GM23338 (cell line): ENCODE data around the gene IRF1.
"Not testable (repeated sequence)": the region's sequence is repeated elsewhere in the genome, so short reads cannot be mapped to it uniquely, and the experiment has no call there.

ENCODE experiments used
- CREB1 ChIP-seq: fragments of 250-450 bp; sonication (Bioruptor Pico); IDR thresholded peaks from 2 replicates; pipeline ENCODE4 v1.5.0; 2020; ENCODE audit warnings: low read depth, mild to moderate bottlenecking, moderate library complexity
- EZH2 ChIP-seq: fragments of 200-600 bp; sonication (generic); IDR thresholded peaks from one replicate; pipeline ENCODE4 v1.8.0; 2017; ENCODE audit warnings: antibody characterized with exemption, mild to moderate bottlenecking, low read depth; ENCODE audit not compliant: unreplicated experiment
- EZH2phosphoT487 ChIP-seq: fragments of 200-600 bp; sonication (generic); IDR thresholded peaks from one replicate; pipeline ENCODE4 v1.8.1; 2018; ENCODE audit warnings: antibody characterized with exemption; ENCODE audit not compliant: unreplicated experiment
- JUNB ChIP-seq: IDR thresholded peaks from one replicate; pipeline ENCODE4 v1.6.1; 2016; ENCODE audit warnings: antibody characterized with exemption; ENCODE audit not compliant: unreplicated experiment
- POLR2AphosphoS5 ChIP-seq: IDR thresholded peaks from 2 replicates; pipeline ENCODE4 v1.6.1; 2016; ENCODE audit warnings: antibody characterized with exemption, low read depth
- ZNF331 ChIP-seq: fragments of 250-450 bp; sonication (Bioruptor Pico); IDR thresholded peaks from 2 replicates; pipeline ENCODE4 v1.5.0; 2020; ENCODE audit warnings: low read depth, mild to moderate bottlenecking, moderate library complexity
- TF ChIP-seq, protein P1 (sequence below), 2 experiments: fragments of 200-600 bp in 1 of 2; sonication (generic) in 1 of 2; conservative IDR thresholded peaks; 2 replicates each; pipeline versions ENCODE4 v1.5.1 to v1.6.1; 2016 to 2017; ENCODE audit warnings: antibody characterized with exemption in 2 of 2, low read depth in 2 of 2, mild to moderate bottlenecking in 2 of 2, moderate library complexity in 1 of 2
- TF ChIP-seq, protein P2 (sequence below): IDR thresholded peaks from one replicate; pipeline ENCODE4 v1.6.1; 2018; ENCODE audit warnings: antibody characterized with exemption; ENCODE audit not compliant: unreplicated experiment
- TF ChIP-seq, protein P3 (sequence below): fragments of 250-450 bp; sonication (Bioruptor Pico); IDR thresholded peaks from 2 replicates; pipeline ENCODE4 v1.5.0; 2020; ENCODE audit warnings: mild to moderate bottlenecking, moderate library complexity

DNA sequence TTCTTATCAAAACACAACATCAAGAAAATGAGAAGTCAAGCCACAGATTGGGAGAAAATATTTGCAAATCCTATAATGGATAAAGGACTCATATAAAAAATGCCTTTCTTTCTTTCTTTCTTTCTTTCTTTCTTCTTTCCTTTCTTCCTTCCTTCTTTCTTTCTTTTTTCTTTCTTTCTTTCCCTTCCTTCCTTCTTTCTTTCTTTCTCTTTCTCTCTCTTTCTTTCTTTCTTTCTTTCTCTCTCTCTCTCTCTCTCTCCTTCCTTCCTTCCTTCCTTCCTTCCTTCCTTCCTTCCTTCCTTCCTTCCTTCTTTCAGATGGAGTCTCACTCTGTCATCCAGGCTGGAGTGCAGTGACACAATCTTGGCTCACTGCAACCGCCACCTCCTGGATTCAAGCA lies 31.5 kb upstream of the IRF1 start:
- TF ChIP-seq, protein P1, sequence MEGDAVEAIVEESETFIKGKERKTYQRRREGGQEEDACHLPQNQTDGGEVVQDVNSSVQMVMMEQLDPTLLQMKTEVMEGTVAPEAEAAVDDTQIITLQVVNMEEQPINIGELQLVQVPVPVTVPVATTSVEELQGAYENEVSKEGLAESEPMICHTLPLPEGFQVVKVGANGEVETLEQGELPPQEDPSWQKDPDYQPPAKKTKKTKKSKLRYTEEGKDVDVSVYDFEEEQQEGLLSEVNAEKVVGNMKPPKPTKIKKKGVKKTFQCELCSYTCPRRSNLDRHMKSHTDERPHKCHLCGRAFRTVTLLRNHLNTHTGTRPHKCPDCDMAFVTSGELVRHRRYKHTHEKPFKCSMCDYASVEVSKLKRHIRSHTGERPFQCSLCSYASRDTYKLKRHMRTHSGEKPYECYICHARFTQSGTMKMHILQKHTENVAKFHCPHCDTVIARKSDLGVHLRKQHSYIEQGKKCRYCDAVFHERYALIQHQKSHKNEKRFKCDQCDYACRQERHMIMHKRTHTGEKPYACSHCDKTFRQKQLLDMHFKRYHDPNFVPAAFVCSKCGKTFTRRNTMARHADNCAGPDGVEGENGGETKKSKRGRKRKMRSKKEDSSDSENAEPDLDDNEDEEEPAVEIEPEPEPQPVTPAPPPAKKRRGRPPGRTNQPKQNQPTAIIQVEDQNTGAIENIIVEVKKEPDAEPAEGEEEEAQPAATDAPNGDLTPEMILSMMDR (conservative IDR thresholded peaks at IDR 0.05; ENCODE audit: low read depth in 2 of 2) = not testable (repeated sequence)
- TF ChIP-seq, protein P2, sequence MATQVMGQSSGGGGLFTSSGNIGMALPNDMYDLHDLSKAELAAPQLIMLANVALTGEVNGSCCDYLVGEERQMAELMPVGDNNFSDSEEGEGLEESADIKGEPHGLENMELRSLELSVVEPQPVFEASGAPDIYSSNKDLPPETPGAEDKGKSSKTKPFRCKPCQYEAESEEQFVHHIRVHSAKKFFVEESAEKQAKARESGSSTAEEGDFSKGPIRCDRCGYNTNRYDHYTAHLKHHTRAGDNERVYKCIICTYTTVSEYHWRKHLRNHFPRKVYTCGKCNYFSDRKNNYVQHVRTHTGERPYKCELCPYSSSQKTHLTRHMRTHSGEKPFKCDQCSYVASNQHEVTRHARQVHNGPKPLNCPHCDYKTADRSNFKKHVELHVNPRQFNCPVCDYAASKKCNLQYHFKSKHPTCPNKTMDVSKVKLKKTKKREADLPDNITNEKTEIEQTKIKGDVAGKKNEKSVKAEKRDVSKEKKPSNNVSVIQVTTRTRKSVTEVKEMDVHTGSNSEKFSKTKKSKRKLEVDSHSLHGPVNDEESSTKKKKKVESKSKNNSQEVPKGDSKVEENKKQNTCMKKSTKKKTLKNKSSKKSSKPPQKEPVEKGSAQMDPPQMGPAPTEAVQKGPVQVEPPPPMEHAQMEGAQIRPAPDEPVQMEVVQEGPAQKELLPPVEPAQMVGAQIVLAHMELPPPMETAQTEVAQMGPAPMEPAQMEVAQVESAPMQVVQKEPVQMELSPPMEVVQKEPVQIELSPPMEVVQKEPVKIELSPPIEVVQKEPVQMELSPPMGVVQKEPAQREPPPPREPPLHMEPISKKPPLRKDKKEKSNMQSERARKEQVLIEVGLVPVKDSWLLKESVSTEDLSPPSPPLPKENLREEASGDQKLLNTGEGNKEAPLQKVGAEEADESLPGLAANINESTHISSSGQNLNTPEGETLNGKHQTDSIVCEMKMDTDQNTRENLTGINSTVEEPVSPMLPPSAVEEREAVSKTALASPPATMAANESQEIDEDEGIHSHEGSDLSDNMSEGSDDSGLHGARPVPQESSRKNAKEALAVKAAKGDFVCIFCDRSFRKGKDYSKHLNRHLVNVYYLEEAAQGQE = not testable (repeated sequence)
- not testable (repeated sequence) for TF ChIP-seq CREB1 (CRISPR knock-in tag); POLR2AphosphoS5; EZH2phosphoT487; JUNB; EZH2; ZNF331
- TF ChIP-seq, protein P3, sequence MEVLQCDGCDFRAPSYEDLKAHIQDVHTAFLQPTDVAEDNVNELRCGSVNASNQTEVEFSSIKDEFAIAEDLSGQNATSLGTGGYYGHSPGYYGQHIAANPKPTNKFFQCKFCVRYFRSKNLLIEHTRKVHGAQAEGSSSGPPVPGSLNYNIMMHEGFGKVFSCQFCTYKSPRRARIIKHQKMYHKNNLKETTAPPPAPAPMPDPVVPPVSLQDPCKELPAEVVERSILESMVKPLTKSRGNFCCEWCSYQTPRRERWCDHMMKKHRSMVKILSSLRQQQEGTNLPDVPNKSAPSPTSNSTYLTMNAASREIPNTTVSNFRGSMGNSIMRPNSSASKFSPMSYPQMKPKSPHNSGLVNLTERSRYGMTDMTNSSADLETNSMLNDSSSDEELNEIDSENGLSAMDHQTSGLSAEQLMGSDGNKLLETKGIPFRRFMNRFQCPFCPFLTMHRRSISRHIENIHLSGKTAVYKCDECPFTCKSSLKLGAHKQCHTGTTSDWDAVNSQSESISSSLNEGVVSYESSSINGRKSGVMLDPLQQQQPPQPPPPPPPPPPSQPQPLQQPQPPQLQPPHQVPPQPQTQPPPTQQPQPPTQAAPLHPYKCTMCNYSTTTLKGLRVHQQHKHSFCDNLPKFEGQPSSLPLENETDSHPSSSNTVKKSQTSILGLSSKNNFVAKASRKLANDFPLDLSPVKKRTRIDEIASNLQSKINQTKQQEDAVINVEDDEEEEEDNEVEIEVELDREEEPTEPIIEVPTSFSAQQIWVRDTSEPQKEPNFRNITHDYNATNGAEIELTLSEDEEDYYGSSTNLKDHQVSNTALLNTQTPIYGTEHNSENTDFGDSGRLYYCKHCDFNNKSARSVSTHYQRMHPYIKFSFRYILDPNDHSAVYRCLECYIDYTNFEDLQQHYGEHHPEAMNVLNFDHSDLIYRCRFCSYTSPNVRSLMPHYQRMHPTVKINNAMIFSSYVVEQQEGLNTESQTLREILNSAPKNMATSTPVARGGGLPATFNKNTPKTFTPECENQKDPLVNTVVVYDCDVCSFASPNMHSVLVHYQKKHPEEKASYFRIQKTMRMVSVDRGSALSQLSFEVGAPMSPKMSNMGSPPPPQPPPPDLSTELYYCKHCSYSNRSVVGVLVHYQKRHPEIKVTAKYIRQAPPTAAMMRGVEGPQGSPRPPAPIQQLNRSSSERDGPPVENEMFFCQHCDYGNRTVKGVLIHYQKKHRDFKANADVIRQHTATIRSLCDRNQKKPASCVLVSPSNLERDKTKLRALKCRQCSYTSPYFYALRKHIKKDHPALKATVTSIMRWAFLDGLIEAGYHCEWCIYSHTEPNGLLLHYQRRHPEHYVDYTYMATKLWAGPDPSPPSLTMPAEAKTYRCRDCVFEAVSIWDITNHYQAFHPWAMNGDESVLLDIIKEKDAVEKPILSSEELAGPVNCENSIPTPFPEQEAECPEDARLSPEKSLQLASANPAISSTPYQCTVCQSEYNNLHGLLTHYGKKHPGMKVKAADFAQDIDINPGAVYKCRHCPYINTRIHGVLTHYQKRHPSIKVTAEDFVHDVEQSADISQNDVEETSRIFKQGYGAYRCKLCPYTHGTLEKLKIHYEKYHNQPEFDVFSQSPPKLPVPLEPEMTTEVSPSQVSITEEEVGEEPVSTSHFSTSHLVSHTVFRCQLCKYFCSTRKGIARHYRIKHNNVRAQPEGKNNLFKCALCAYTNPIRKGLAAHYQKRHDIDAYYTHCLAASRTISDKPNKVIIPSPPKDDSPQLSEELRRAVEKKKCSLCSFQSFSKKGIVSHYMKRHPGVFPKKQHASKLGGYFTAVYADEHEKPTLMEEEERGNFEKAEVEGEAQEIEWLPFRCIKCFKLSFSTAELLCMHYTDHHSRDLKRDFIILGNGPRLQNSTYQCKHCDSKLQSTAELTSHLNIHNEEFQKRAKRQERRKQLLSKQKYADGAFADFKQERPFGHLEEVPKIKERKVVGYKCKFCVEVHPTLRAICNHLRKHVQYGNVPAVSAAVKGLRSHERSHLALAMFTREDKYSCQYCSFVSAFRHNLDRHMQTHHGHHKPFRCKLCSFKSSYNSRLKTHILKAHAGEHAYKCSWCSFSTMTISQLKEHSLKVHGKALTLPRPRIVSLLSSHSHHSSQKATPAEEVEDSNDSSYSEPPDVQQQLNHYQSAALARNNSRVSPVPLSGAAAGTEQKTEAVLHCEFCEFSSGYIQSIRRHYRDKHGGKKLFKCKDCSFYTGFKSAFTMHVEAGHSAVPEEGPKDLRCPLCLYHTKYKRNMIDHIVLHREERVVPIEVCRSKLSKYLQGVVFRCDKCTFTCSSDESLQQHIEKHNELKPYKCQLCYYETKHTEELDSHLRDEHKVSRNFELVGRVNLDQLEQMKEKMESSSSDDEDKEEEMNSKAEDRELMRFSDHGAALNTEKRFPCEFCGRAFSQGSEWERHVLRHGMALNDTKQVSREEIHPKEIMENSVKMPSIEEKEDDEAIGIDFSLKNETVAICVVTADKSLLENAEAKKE (CRISPR knock-in tag) = not testable (repeated sequence)
